ENCODE results near the gene OPCML. TPM values are rescaled to one million over a fixed set of nuclear protein-coding genes. Genes with fewer than 3 reads are reported as not detected.

OPCML gene
- total and polyA plus RNA-seq, 2 donors (not counting 1 experiment from before 2014, with no cell fraction given): not detected

GRCh38 chr11:133122256-133122655 is 410.0 kb downstream of the OPCML start:
- ChIA-PET POLR2A (no interaction called here), CTCF (no interaction called here)
- Mint-ChIP-seq H3K4me1 (no peaks in the 10 kb centered on the region), H3K27me3 (no peaks in the 10 kb centered on the region), H3K9me3 (ENCODE audit: insufficient read depth) (peaks cover 2% of the 10 kb centered on the region), H3K27ac (no peak overlapping the region), H3K4me3 (no peak overlapping the region)
- TF ChIP-seq CTCF (IDR thresholded peaks at IDR 0.05) (no peak), EZH2 (IDR thresholded peaks at IDR 0.05; ENCODE audit: borderline replicate concordance, insufficient read depth, low read depth, low read length, poor library complexity, severe bottlenecking) (no peak)
- Histone ChIP-seq H2AFZ (ENCODE audit: insufficient read depth, low read depth, low read length, poor library complexity, severe bottlenecking) (no peak overlapping the region), H4K20me1 (ENCODE audit: control insufficient read depth, insufficient read depth, low read length, poor library complexity, severe bottlenecking) (no peaks in the 10 kb centered on the region), H3K79me2 (ENCODE audit: control insufficient read depth, insufficient read depth, low read length) (no peaks in the 10 kb centered on the region), H3K4me1 (ENCODE audit: control insufficient read depth in 2 of 2, insufficient read depth in 2 of 2, low read length in 2 of 2) (no peaks in the 10 kb centered on the region), H3K9me3 (ENCODE audit: control extremely low read depth in 1 of 3, control insufficient read depth in 2 of 3, insufficient read depth in 1 of 3, low read length in 2 of 3) (no peaks in the 10 kb centered on the region), H3K27ac (ENCODE audit: low read length in 2 of 2) (no peak overlapping the region), H3K9ac (ENCODE audit: low read length) (no peak overlapping the region), H3K4me2 (replicated peaks; ENCODE audit: low read depth, low read length, poor library complexity, severe bottlenecking) (no peak overlapping the region), H3K27me3 (replicated peaks in 1 of 4; ENCODE audit: control extremely low read depth in 1 of 4, control insufficient read depth in 3 of 4, insufficient read depth in 4 of 4, low read length in 3 of 4) (peaks cover 0 to 2% (median 0%) of the 10 kb centered on the region in 4 experiments), H3K4me3 (ENCODE audit: control extremely low read depth in 1 of 5, extremely low read depth in 1 of 5, insufficient read depth in 1 of 5, low read depth in 2 of 5, low read length in 4 of 5) (no peak overlapping the region), H3K36me3 (replicated peaks in 1 of 2; ENCODE audit: control extremely low read depth in 1 of 2, control insufficient read depth in 1 of 2, extremely low read depth in 1 of 2, insufficient read depth in 2 of 2, low read length in 1 of 2) (no peaks in the 10 kb centered on the region)
- intact Hi-C loops (cut with micrococcal nuclease): no loop called here
- DNase-seq: no peak
- no peak for ATAC-seq (ENCODE audit: low read depth)
- WGBS (ENCODE audit: insufficient coverage): 0% methylated on average over 1 of the region's 3 CpGs

GRCh38 chr11:133118563-133119268 is 413.6 kb downstream of the OPCML start:
- ATAC-seq (ENCODE audit: low read depth): no peak

More at GRCh38 chr11:133118563-133119268, 413.6 kb downstream of the OPCML start:
- Histone ChIP-seq H4K20me1 (ENCODE audit: control insufficient read depth, insufficient read depth, low read length, poor library complexity, severe bottlenecking) (no peaks in the 10 kb centered on the region), H3K27me3 (replicated peaks in 1 of 4; ENCODE audit: control extremely low read depth in 1 of 4, control insufficient read depth in 3 of 4, insufficient read depth in 4 of 4, low read length in 3 of 4) (no peaks in the 10 kb centered on the region), H3K9ac (ENCODE audit: low read length) (no peak overlapping the region), H3K9me3 (ENCODE audit: control extremely low read depth in 1 of 3, control insufficient read depth in 2 of 3, insufficient read depth in 1 of 3, low read length in 2 of 3) (no peaks in the 10 kb centered on the region), H3K27ac (ENCODE audit: low read length in 2 of 2) (no peak overlapping the region), H2AFZ (ENCODE audit: insufficient read depth, low read depth, low read length, poor library complexity, severe bottlenecking) (no peak overlapping the region), H3K36me3 (replicated peaks in 1 of 2; ENCODE audit: control extremely low read depth in 1 of 2, control insufficient read depth in 1 of 2, extremely low read depth in 1 of 2, insufficient read depth in 2 of 2, low read length in 1 of 2) (no peaks in the 10 kb centered on the region), H3K4me1 (ENCODE audit: control insufficient read depth in 2 of 2, insufficient read depth in 2 of 2, low read length in 2 of 2) (no peaks in the 10 kb centered on the region), H3K4me2 (replicated peaks; ENCODE audit: low read depth, low read length, poor library complexity, severe bottlenecking) (no peak overlapping the region), H3K4me3 (ENCODE audit: control extremely low read depth in 1 of 5, extremely low read depth in 1 of 5, insufficient read depth in 1 of 5, low read depth in 2 of 5, low read length in 4 of 5) (no peak overlapping the region), H3K79me2 (ENCODE audit: control insufficient read depth, insufficient read depth, low read length) (no peaks in the 10 kb centered on the region)
- H3K9me3 Mint-ChIP-seq (ENCODE audit: insufficient read depth): no peaks in the 10 kb centered on the region
- POLR2A ChIA-PET: no interaction called here
- DNase-seq: no peak
- no peak for TF ChIP-seq EZH2 (IDR thresholded peaks at IDR 0.05; ENCODE audit: borderline replicate concordance, insufficient read depth, low read depth, low read length, poor library complexity, severe bottlenecking)
- no peak for TF ChIP-seq CTCF (IDR thresholded peaks at IDR 0.05)
- CTCF ChIA-PET: no interaction called here
- no peaks in the 10 kb centered on the region for H3K4me1 Mint-ChIP-seq
- H3K27me3 Mint-ChIP-seq: no peaks in the 10 kb centered on the region
- 90% methylated on average over 4 of the region's 7 CpGs for WGBS (ENCODE audit: insufficient coverage)
- intact Hi-C loops (cut with micrococcal nuclease): no loop called here
- H3K4me3 Mint-ChIP-seq: no peak overlapping the region
- H3K27ac Mint-ChIP-seq: no peak overlapping the region
